ENCODE results near the gene BCAP29.

GRCh38 chr7:107582875-107583274 is 2.8 kb downstream of the BCAP29 start:
- TF ChIP-seq CTCF (IDR thresholded peaks at IDR 0.05; ENCODE audit: extremely low read depth in 1 of 2, insufficient read depth in 1 of 2, low read depth in 1 of 2, low read length in 2 of 2) (no peak), EZH2 (IDR thresholded peaks at IDR 0.05; ENCODE audit: borderline replicate concordance, low read depth, low read length, severe bottlenecking) (no peak), POLR2AphosphoS5 (IDR thresholded peaks at IDR 0.05; ENCODE audit: insufficient read depth, low read depth, low read length) (no peak), POLR2A (IDR thresholded peaks at IDR 0.05; ENCODE audit: low read depth, low read length) (no peak), MYC (IDR thresholded peaks at IDR 0.05; ENCODE audit: low read depth, low read length) (no peak), FOS (IDR thresholded peaks at IDR 0.05; ENCODE audit: borderline replicate concordance, insufficient read depth, low read length) (no peak)
- TF ChIP-seq, protein P1, sequence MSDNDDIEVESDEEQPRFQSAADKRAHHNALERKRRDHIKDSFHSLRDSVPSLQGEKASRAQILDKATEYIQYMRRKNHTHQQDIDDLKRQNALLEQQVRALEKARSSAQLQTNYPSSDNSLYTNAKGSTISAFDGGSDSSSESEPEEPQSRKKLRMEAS (IDR thresholded peaks at IDR 0.05; ENCODE audit: insufficient read depth, insufficient read length), result no peak

Measured in endothelial cell of umbilical vein (primary cell).